ENCODE results near the gene VSTM4.

VSTM4 gene

GRCh38 chr10:49116509-49117375 lies 1.4 kb upstream of the VSTM4 start:
- DNase-seq = no peak

- no peak for DNase-seq
These were observed 630 bp upstream of the VSTM4 start for GRCh38 chr10:49115796-49116508.

- DNase-seq = no peak
These were observed 656 bp downstream of the VSTM4 start for GRCh38 chr10:49114718-49115014.

- DNase-seq = no peak
These were observed 1.6 kb downstream of the VSTM4 start for GRCh38 chr10:49113741-49114141.

- no peak for DNase-seq
These were observed 2.5 kb downstream of the VSTM4 start for GRCh38 chr10:49112851-49113250.

GRCh38 chr10:49112098-49112497 lies 3.2 kb downstream of the VSTM4 start:
- no peak for DNase-seq

GRCh38 chr10:49111320-49111698 lies 4.0 kb downstream of the VSTM4 start:
- no peak for DNase-seq

GRCh38 chr10:49110684-49111319 lies 4.5 kb downstream of the VSTM4 start:
- no peak for DNase-seq

- DNase-seq = no peak
These were observed 5.5 kb downstream of the VSTM4 start for GRCh38 chr10:49109669-49110340.

GRCh38 chr10:49108656-49109055 lies 6.7 kb downstream of the VSTM4 start:
- DNase-seq = no peak

- DNase-seq = no peak
These were observed 7.4 kb downstream of the VSTM4 start for GRCh38 chr10:49107887-49108267.

GRCh38 chr10:49107111-49107886 lies 8.0 kb downstream of the VSTM4 start:
- no peak for DNase-seq

- no peak for DNase-seq
These were observed 8.9 kb downstream of the VSTM4 start for GRCh38 chr10:49106451-49106850.

- no peak for DNase-seq
These were observed 10.2 kb downstream of the VSTM4 start for GRCh38 chr10:49105076-49105475.

- DNase-seq = no peak
These were observed 11.0 kb downstream of the VSTM4 start for GRCh38 chr10:49104323-49104722.

GRCh38 chr10:49103761-49104160 lies 11.6 kb downstream of the VSTM4 start:
- DNase-seq = no peak

- DNase-seq = no peak
These were observed 16.3 kb downstream of the VSTM4 start for GRCh38 chr10:49099046-49099445.

- no peak for DNase-seq
These were observed 18.4 kb downstream of the VSTM4 start for GRCh38 chr10:49096890-49097445.

GRCh38 chr10:49094646-49095045 lies 20.7 kb downstream of the VSTM4 start:
- no peak for DNase-seq

- no peak for DNase-seq
These were observed 21.4 kb downstream of the VSTM4 start for GRCh38 chr10:49093922-49094321.

GRCh38 chr10:49092477-49092876 lies 22.8 kb downstream of the VSTM4 start:
- no peak for DNase-seq

- no peak for DNase-seq
These were observed 23.7 kb downstream of the VSTM4 start for GRCh38 chr10:49091450-49092210.
